Measurements from ENCODE around the gene CBLN3.
"Not testable (repeated sequence)": the region's sequence is repeated elsewhere in the genome, so short reads cannot be mapped to it uniquely, and the experiment has no call there.

DNA sequence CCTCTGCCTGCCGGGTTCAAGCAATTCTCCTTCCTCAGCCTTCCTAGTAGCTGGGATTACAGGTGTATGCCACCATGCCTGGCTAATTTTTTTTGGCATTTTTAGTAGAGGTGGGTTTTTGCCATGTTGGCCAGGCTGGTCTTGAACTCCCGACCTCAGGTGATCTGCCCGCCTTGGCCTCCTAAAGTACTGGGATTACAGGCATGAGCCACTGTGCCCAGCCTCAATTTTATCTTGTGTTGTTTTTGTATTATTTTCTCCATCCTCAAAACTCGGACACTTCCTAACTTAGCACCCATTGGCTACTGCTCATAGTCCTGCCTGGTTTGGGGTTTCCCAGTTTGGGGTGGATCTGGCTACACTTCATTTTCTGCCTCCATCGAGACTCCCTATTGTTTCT lies 41.9 kb downstream of the CBLN3 start:
- not testable (repeated sequence) for TF ChIP-seq CTCF (IDR thresholded peaks at IDR 0.05; ENCODE audit: borderline replicate concordance, extremely low read depth, low read length, poor library complexity, severe bottlenecking); EZH2 (IDR thresholded peaks at IDR 0.05; ENCODE audit: borderline replicate concordance, low read depth, low read length, severe bottlenecking)

Measured in DND-41 (cell line).